GM21825 (cell line): Measurements from ENCODE around the gene CNPY1.
"Not testable (repeated sequence)": the region's sequence is repeated elsewhere in the genome, so short reads cannot be mapped to it uniquely, and the experiment has no call there.

Source experiments
- ATAC-seq: cut with Tn5 transposase; IDR thresholded peaks from one replicate; pipeline ENCODE4 v1.9.1; 2021; ENCODE audit warnings: mild to moderate bottlenecking, moderate library complexity; ENCODE audit not compliant: unreplicated experiment

Gene CNPY1

GRCh38 chr7:155534691-155535090, 11.7 kb downstream of the CNPY1 start:
- no peak for ATAC-seq

- ATAC-seq: no peak
Measured at GRCh38 chr7:155533827-155534690, 12.3 kb downstream of the CNPY1 start.

- ATAC-seq: no peak
Measured at GRCh38 chr7:155533120-155533826, 13.1 kb downstream of the CNPY1 start.

GRCh38 chr7:155532792-155533119, 13.6 kb downstream of the CNPY1 start:
- no peak for ATAC-seq

GRCh38 chr7:155531681-155532080, 14.7 kb downstream of the CNPY1 start:
- no peak for ATAC-seq

GRCh38 chr7:155530601-155531000, 15.8 kb downstream of the CNPY1 start:
- ATAC-seq: no peak

GRCh38 chr7:155529845-155530244, 16.5 kb downstream of the CNPY1 start:
- no peak for ATAC-seq

- no peak for ATAC-seq
Measured at GRCh38 chr7:155529346-155529745, 17.0 kb downstream of the CNPY1 start.

GRCh38 chr7:155527664-155528063, 18.7 kb downstream of the CNPY1 start:
- no peak for ATAC-seq

- no peak for ATAC-seq
Measured at GRCh38 chr7:155526225-155526624, 20.1 kb downstream of the CNPY1 start.

- no peak for ATAC-seq
Measured at GRCh38 chr7:155524018-155524556, 22.3 kb downstream of the CNPY1 start.

GRCh38 chr7:155523168-155523675, 23.1 kb downstream of the CNPY1 start:
- no peak for ATAC-seq

- ATAC-seq: no peak
Measured at GRCh38 chr7:155521743-155522398, 24.5 kb downstream of the CNPY1 start.

- no peak for ATAC-seq
Measured at GRCh38 chr7:155521007-155521742, 25.2 kb downstream of the CNPY1 start.

- ATAC-seq: no peak
Measured at GRCh38 chr7:155520114-155520513, 26.2 kb downstream of the CNPY1 start.

- not testable (repeated sequence) for ATAC-seq
Measured at GRCh38 chr7:155519358-155519757, 27.0 kb downstream of the CNPY1 start.

GRCh38 chr7:155518633-155519032, 27.7 kb downstream of the CNPY1 start:
- ATAC-seq: no peak

- ATAC-seq: no peak
Measured at GRCh38 chr7:155517969-155518368, 28.4 kb downstream of the CNPY1 start.

- ATAC-seq: no peak
Measured at GRCh38 chr7:155517452-155517851, 28.9 kb downstream of the CNPY1 start.

- ATAC-seq: no peak
Measured at GRCh38 chr7:155516466-155516865, 29.9 kb downstream of the CNPY1 start.

GRCh38 chr7:155515318-155515717, 31.0 kb downstream of the CNPY1 start:
- no peak for ATAC-seq
